GM21515 (cell line): ENCODE data around the gene IP6K2.

Source experiments
- ATAC-seq: cut with Tn5 transposase; IDR thresholded peaks from one replicate; pipeline ENCODE4 v1.9.1; 2021; ENCODE audit not compliant: unreplicated experiment

The IP6K2 gene

GRCh38 chr3:48644898-48645760, 71.9 kb downstream of the IP6K2 start:
- no peak for ATAC-seq

GRCh38 chr3:48642605-48643004, 74.4 kb downstream of the IP6K2 start:
- no peak for ATAC-seq

- ATAC-seq: no peak
Measured at GRCh38 chr3:48641396-48641795, 75.6 kb downstream of the IP6K2 start.

- no peak for ATAC-seq
Measured at GRCh38 chr3:48639944-48640606, 76.9 kb downstream of the IP6K2 start.
